HCT116 (cell line): ENCODE measurements around the gene ACHE. TPM values are rescaled to one million over a fixed set of nuclear protein-coding genes. Genes with fewer than 3 reads are reported as not detected.

Experiments
- ATAC-seq: fragments of 200-7000 bp; cut with Tn5 transposase; 2 replicates; pipeline ENCODE4 v1.9.1; 2020; ENCODE audit warnings: mild to moderate bottlenecking, moderate library complexity
- BruUV-seq: library from RNA; stranded (reverse); fragments of 400-500 nt; replicated peaks from 2 replicates; lab custom pipeline; 2021; lab: Mats Ljungman, UMichigan
- CTCF ChIA-PET: fragments of 300-600 bp; sonication (Branson Sonifier 250); formaldehyde crosslinking; loops from one replicate; lab custom pipeline; 2021; ENCODE audit warnings: antibody characterized with exemption; lab: Charles Lee
- POLR2A ChIA-PET: fragments of 300-600, 350-600 bp; sonication (Branson Sonifier 250); formaldehyde crosslinking; loops from one replicate; lab custom pipeline; 2021; ENCODE audit warnings: antibody characterized with exemption; lab: Charles Lee
- RAD21 ChIA-PET, 2 experiments: fragments of 300-600 bp; sonication (Branson Sonifier 250); formaldehyde crosslinking; loops; one replicate each; lab custom pipeline; 2023; ENCODE audit warnings: low total read pairs in 2 of 2; ENCODE audit not compliant: uncharacterized antibody in 2 of 2, unreplicated experiment in 2 of 2, low non-redundant PET in 1 of 2; lab: Charles Lee
- DNase-seq: peaks from one replicate; pipeline ENCODE4 v3.0.0-alpha.2; 2010; ENCODE audit warnings: low read depth, low spot score
- H2AFZ ChIP-seq: fragments of 200-600 bp; shearing (Covaris generic), sonication (generic); 2 replicates; pipeline ENCODE4 v1.6.1; 2017; ENCODE audit warnings: low read depth, mixed run types, mixed read lengths, antibody characterized with exemption, low read length; ENCODE audit not compliant: poor library complexity, severe bottlenecking
- H3K27ac ChIP-seq: 2 replicates; pipeline ENCODE4 v1.5.1; 2012; ENCODE audit warnings: low read depth, low read length
- H3K27me3 ChIP-seq: fragments of 200-600 bp; sonication (generic); 2 replicates; pipeline ENCODE4 v1.6.1; 2016; ENCODE audit warnings: mixed run types, low read length, mixed read lengths; ENCODE audit not compliant: insufficient read depth
- H3K36me3 ChIP-seq, 2 experiments: fragments of 200-500 bp in 1 of 2; fragments of 200-600 bp in 1 of 2; sonication (Bioruptor generic) in 1 of 2; sonication (generic) in 1 of 2; 2 replicates each; pipeline versions ENCODE4 v1.5.1 to v1.6.1; 2014 to 2016; ENCODE audit warnings: low read length in 2 of 2, inconsistent platforms in 1 of 2, mixed read lengths in 1 of 2, mixed run types in 1 of 2; ENCODE audit not compliant: insufficient read depth in 2 of 2, control insufficient read depth in 1 of 2
- H3K4me1 ChIP-seq, 2 experiments: fragments of 200-600 bp in 1 of 2; sonication (generic) in 1 of 2; 2 replicates each; pipeline versions ENCODE4 v1.5.1 to v1.6.1; 2012 to 2017; ENCODE audit warnings: low read length in 2 of 2, inconsistent platforms in 1 of 2, mild to moderate bottlenecking in 1 of 2, mixed read lengths in 1 of 2, mixed run types in 1 of 2, moderate library complexity in 1 of 2; ENCODE audit not compliant: insufficient read depth in 2 of 2, control insufficient read depth in 1 of 2
- H3K4me2 ChIP-seq: fragments of 200-600 bp; sonication (generic); 2 replicates; pipeline ENCODE4 v1.6.1; 2017; ENCODE audit warnings: mixed run types, low read length, mixed read lengths
- H3K4me3 ChIP-seq, 2 experiments: fragments of 200-600 bp in 1 of 2; sonication (generic) in 1 of 2; replicated peaks in 1 of 2; 2 replicates each; pipeline ENCODE4 v1.5.1; 2011 to 2016; ENCODE audit warnings: low read length in 2 of 2, control low read depth in 1 of 2, low read depth in 1 of 2, mild to moderate bottlenecking in 1 of 2, mixed read lengths in 1 of 2, mixed run types in 1 of 2
- H3K79me2 ChIP-seq: fragments of 200-600 bp; sonication (generic); 2 replicates; pipeline ENCODE4 v1.6.1; 2017; ENCODE audit warnings: mild to moderate bottlenecking, mixed run types, low read length, moderate library complexity, mixed read lengths; ENCODE audit not compliant: insufficient read depth
- H3K9ac ChIP-seq: fragments of 200-600 bp; sonication (generic); 2 replicates; pipeline ENCODE4 v1.6.1; 2016; ENCODE audit warnings: low read length, mixed read lengths
- H3K9me2 ChIP-seq: fragments of 200-600 bp; sonication (generic), shearing (Covaris generic); 2 replicates; pipeline ENCODE4 v1.6.1; 2017; ENCODE audit warnings: mixed run types, mild to moderate bottlenecking, moderate library complexity; ENCODE audit not compliant: insufficient read depth
- H3K9me3 ChIP-seq, 2 experiments: fragments of 200-500 bp in 1 of 2; fragments of 200-600 bp in 1 of 2; sonication (Bioruptor generic) in 1 of 2; sonication (generic) in 1 of 2; 2 replicates each; pipeline ENCODE4 v1.6.1; 2014 to 2017; ENCODE audit warnings: low read length in 2 of 2, mixed read lengths in 2 of 2, inconsistent platforms in 1 of 2, low read depth in 1 of 2, mild to moderate bottlenecking in 1 of 2, mixed run types in 1 of 2, moderate library complexity in 1 of 2; ENCODE audit not compliant: control insufficient read depth in 1 of 2, insufficient read depth in 1 of 2
- H4K20me1 ChIP-seq: fragments of 200-600 bp; sonication (generic), shearing (Covaris generic); 2 replicates; pipeline ENCODE4 v1.6.1; 2017; ENCODE audit warnings: mixed run types, mild to moderate bottlenecking, moderate library complexity; ENCODE audit not compliant: insufficient read depth
- CEBPB ChIP-seq: IDR thresholded peaks from 2 replicates; pipeline ENCODE4 v1.6.1; 2012; ENCODE audit warnings: low read depth
- CTCF ChIP-seq, 3 experiments: fragments of 200-600 bp in 1 of 3; sonication (generic) in 1 of 3; IDR thresholded peaks in 2 of 3; conservative IDR thresholded peaks in 1 of 3; 2 replicates each; pipeline ENCODE4 v1.5.1; 2012 to 2017; ENCODE audit warnings: low read depth in 2 of 3, low read length in 2 of 3, antibody characterized with exemption in 1 of 3, borderline replicate concordance in 1 of 3, control low read depth in 1 of 3, mild to moderate bottlenecking in 1 of 3, mixed read lengths in 1 of 3, mixed run types in 1 of 3, moderate library complexity in 1 of 3; ENCODE audit not compliant: insufficient read depth in 1 of 3
- ELF1 ChIP-seq: IDR thresholded peaks from 2 replicates; pipeline ENCODE4 v1.6.1; 2012; ENCODE audit warnings: low read depth, borderline replicate concordance
- EZH2 ChIP-seq: fragments of 200-600 bp; sonication (generic); IDR thresholded peaks from 2 replicates; pipeline ENCODE4 v1.6.1; 2017; ENCODE audit warnings: antibody characterized with exemption, mixed run types
- JUND ChIP-seq: IDR thresholded peaks from 2 replicates; pipeline ENCODE4 v1.6.1; 2012
- POLR2A ChIP-seq: IDR thresholded peaks from 2 replicates; pipeline ENCODE4 v1.7.0; 2011; ENCODE audit warnings: borderline replicate concordance; ENCODE audit not compliant: insufficient read depth, insufficient read length; ENCODE audit errors: extremely low read depth
- POLR2AphosphoS5 ChIP-seq: IDR thresholded peaks from 2 replicates; pipeline ENCODE4 v1.6.1; 2011; ENCODE audit warnings: mild to moderate bottlenecking, low read depth, low read length, moderate library complexity
- SIN3A ChIP-seq: IDR thresholded peaks from 2 replicates; pipeline ENCODE4 v1.6.1; 2012; ENCODE audit warnings: low read depth
- SP1 ChIP-seq: IDR thresholded peaks from 2 replicates; pipeline ENCODE4 v1.6.1; 2012; ENCODE audit warnings: low read depth
- YY1 ChIP-seq: IDR thresholded peaks from 2 replicates; pipeline ENCODE4 v1.6.1; 2011; ENCODE audit warnings: low read length, low read depth, moderate library complexity, mild to moderate bottlenecking; ENCODE audit not compliant: insufficient replicate concordance; ENCODE audit errors: extremely low read depth
- ZFX ChIP-seq: fragments of 450-650 bp; IDR thresholded peaks from 2 replicates; pipeline ENCODE4 v1.6.1; 2017
- ZNF274 ChIP-seq: fragments of 200-500 bp; sonication (Bioruptor generic); IDR thresholded peaks from 2 replicates; pipeline ENCODE4 v1.6.1; 2014; ENCODE audit warnings: mild to moderate bottlenecking, low read depth, low read length, inconsistent platforms
- intact Hi-C: fragments of 100-400 bp; cut with micrococcal nuclease; formaldehyde crosslinking; loops from 2 replicates; pipeline ENCODE4 v1.10.0; 2022
- total RNA-seq: library from RNA; stranded (reverse); gene quantifications from one replicate; pipeline ENCODE4 v1.2.1, GENCODE V29; 2021; ENCODE audit not compliant: unreplicated experiment
- TF ChIP-seq, protein P1 (sequence below): IDR thresholded peaks from 2 replicates; pipeline ENCODE4 v1.6.1; 2012
- TF ChIP-seq, protein P2 (sequence below): IDR thresholded peaks from 2 replicates; pipeline ENCODE4 v1.6.1; 2011; ENCODE audit warnings: mild to moderate bottlenecking, low read length, moderate library complexity; ENCODE audit not compliant: insufficient replicate concordance; ENCODE audit errors: extremely low read depth

The ACHE gene
- total RNA-seq, 1 experiment from 2014 or later = 1.8 TPM

DNA sequence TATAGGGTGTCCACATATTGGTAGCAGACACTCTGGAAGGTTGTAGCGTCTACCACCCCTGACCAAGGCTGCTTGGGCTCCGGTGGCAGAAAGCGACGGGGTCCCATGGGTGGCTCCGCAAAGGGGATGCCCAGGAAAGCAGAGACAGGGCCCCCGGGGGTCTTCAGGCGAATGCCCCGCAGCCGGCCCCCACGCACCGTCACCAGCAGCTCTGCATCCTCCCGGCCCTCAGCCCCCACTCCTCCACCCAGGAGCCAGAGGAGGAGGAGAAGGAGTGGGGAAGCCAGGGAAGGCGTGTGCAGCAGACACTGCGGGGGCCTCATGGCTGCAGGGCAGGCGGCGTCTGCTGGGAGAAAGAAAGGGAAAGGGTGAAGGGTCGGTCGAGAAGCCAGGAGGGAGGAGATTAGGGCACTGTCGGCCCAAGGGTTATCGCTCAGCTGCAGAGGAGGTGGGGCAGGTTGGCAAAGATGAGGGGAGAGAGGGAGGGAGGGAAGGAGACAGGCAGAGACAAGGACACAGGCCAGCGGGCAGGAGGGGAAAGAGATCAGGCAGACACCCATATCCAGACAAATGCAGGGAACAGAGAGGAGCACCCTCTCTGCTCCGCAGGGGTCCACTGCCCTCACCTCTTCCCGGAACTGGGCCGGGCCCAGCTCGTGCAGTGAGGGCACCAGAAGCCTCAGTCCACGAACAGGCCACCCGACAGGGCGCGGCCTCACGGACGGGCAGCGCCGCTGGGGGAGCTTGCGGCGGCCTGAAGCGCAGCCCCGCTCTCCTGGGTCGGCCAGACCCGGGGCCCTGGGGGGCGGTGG, 1.6 kb downstream of the ACHE start:
- Histone ChIP-seq H3K4me1 (peaks cover 12 to 53% of the 10 kb centered on the region in 2 experiments), H3K9me3 (no peaks in the 10 kb centered on the region), H3K9me2 (no peaks in the 10 kb centered on the region), H3K4me2 (peak overlapping the region; percentile 91), H3K36me3 (peaks cover 0 to under 1% of the 10 kb centered on the region in 2 experiments; a peak in 1 of 4 replicates), H4K20me1 (no peaks in the 10 kb centered on the region), H3K9ac (no peak overlapping the region), H3K27me3 (no peaks in the 10 kb centered on the region; the same call in 1 of the 2 replicates), H3K79me2 (peaks cover 3% of the 10 kb centered on the region), H3K4me3 (peak overlapping the region in 1 of 2 experiments; percentile 60; a peak in 2 of 4 replicates), H2AFZ (no peak overlapping the region), H3K27ac (no peak overlapping the region)
- ChIA-PET CTCF (interaction anchor here (1.2 to 1.4 kb wide), 4 partner anchors 165 to 262 kb away, joined by 3 to 4 read pairs (median 3); no protein-coding TSS in a partner anchor), POLR2A (interaction anchor here (1.2 kb wide), 1 partner anchor 233 kb away, joined by 3 read pairs; the partner anchor contains the start of gene SERPINE1), RAD21 (interaction anchor here in 1 of 2 experiments (1.4 kb wide), 1 partner anchor 389 kb away, joined by 3 read pairs; no protein-coding TSS in a partner anchor)
- intact Hi-C loops = no loop called here
- TF ChIP-seq SIN3A (no peak), EZH2 (no peak), JUND (no peak), SP1 (no peak), CTCF (IDR thresholded peaks at IDR 0.05 in 2 of 3, conservative IDR thresholded peaks at IDR 0.05 in 1 of 3; ENCODE audit: borderline replicate concordance in 1 of 3, insufficient read depth in 1 of 3, low read depth in 2 of 3, low read length in 2 of 3) (no peak), ZNF274 (no peak), POLR2A (no peak), YY1 (no peak), CEBPB (no peak), ELF1 (no peak), ZFX (no peak), POLR2AphosphoS5 (no peak)
- TF ChIP-seq, protein P1, sequence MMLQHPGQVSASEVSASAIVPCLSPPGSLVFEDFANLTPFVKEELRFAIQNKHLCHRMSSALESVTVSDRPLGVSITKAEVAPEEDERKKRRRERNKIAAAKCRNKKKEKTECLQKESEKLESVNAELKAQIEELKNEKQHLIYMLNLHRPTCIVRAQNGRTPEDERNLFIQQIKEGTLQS = no peak
- TF ChIP-seq, protein P2, sequence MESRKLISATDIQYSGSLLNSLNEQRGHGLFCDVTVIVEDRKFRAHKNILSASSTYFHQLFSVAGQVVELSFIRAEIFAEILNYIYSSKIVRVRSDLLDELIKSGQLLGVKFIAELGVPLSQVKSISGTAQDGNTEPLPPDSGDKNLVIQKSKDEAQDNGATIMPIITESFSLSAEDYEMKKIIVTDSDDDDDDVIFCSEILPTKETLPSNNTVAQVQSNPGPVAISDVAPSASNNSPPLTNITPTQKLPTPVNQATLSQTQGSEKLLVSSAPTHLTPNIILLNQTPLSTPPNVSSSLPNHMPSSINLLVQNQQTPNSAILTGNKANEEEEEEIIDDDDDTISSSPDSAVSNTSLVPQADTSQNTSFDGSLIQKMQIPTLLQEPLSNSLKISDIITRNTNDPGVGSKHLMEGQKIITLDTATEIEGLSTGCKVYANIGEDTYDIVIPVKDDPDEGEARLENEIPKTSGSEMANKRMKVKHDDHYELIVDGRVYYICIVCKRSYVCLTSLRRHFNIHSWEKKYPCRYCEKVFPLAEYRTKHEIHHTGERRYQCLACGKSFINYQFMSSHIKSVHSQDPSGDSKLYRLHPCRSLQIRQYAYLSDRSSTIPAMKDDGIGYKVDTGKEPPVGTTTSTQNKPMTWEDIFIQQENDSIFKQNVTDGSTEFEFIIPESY = no peak
- BruUV-seq = no TSS peak
- DNase-seq = no peak
- no peak for ATAC-seq
